Measurements from ENCODE around the gene ATF3. TPM values are rescaled to one million over a fixed set of nuclear protein-coding genes. Genes with fewer than 3 reads are reported as not detected.

The ATF3 gene
- total RNA-seq, 1 donor from 2014 or later: 21.1 TPM

DNA sequence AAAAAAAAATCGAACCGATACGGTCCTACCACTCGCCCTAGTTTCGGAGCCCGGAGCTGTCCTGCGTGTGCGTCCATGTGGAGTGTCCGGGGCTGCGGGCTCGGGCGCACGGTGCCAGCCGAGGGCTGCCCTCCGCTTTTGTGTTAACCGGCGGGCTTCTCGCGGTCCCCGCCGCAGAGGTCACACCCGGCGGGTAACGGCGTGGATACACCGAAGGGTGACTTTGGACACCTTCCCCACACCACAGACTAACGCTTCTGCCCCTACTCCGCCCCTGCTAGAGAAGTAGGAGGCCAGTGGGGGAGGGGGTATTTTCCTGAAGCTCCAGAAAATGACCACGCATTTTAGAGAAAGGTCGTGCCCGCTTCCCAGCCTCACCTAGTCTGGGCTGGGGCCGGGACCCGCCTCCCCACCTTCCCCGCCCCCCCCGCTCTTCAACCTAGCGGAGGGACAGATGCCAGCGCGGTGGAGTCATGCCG, 609 bp upstream of the ATF3 start:
- DNase-seq (ENCODE audit: extremely low read depth, low read depth, low spot score): no peak

- DNase-seq (ENCODE audit: extremely low read depth, low read depth, low spot score): no peak
These were observed 569 bp downstream of the ATF3 start for GRCh38 chr1:212608959-212609700.

GRCh38 chr1:212609701-212610574, 1.4 kb downstream of the ATF3 start:
- no peak for DNase-seq (ENCODE audit: extremely low read depth, low read depth, low spot score)

- DNase-seq (ENCODE audit: extremely low read depth, low read depth, low spot score): no peak
These were observed 2.0 kb downstream of the ATF3 start for GRCh38 chr1:212610575-212610967.

GRCh38 chr1:212611000-212611948, 2.7 kb downstream of the ATF3 start:
- no peak for DNase-seq (ENCODE audit: extremely low read depth, low read depth, low spot score)

- DNase-seq (ENCODE audit: extremely low read depth, low read depth, low spot score): no peak
These were observed 3.7 kb downstream of the ATF3 start for GRCh38 chr1:212612041-212612961.

- DNase-seq (ENCODE audit: extremely low read depth, low read depth, low spot score): no peak
These were observed 5.1 kb downstream of the ATF3 start for GRCh38 chr1:212613440-212614335.

DNA sequence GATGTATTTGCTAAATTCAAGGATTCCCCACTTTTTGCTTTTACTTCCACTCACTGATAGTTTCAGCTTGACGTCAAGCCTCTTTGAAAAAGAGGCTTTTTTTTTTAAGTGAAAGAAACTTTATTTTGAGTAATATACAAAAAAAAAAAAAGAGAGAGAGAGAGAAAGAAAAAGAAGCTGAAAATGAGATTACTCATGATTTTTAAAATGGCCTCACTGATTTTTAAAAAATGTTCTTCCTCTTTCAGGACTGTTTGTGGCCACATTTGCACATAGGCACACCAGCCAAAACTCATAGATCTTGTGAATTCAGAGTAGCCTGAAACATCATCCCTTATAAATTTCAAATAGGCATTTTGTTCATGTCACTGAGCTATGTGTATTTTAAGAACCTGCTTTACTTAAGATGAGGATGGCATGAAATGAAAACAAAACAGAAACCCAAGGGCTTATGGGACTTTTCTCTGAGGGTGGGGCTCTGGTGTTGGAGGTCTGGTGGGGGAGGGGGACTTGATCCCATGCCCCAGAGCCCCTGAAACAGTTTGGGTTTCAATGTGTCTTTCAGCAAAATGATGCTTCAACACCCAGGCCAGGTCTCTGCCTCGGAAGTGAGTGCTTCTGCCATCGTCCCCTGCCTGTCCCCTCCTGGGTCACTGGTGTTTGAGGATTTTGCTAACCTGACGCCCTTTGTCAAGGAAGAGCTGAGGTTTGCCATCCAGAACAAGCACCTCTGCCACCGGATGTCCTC, 6.1 kb downstream of the ATF3 start:
- no peak for DNase-seq (ENCODE audit: extremely low read depth, low read depth, low spot score)

- DNase-seq (ENCODE audit: extremely low read depth, low read depth, low spot score): no peak
These were observed 6.6 kb downstream of the ATF3 start for GRCh38 chr1:212615201-212615470.

DNA sequence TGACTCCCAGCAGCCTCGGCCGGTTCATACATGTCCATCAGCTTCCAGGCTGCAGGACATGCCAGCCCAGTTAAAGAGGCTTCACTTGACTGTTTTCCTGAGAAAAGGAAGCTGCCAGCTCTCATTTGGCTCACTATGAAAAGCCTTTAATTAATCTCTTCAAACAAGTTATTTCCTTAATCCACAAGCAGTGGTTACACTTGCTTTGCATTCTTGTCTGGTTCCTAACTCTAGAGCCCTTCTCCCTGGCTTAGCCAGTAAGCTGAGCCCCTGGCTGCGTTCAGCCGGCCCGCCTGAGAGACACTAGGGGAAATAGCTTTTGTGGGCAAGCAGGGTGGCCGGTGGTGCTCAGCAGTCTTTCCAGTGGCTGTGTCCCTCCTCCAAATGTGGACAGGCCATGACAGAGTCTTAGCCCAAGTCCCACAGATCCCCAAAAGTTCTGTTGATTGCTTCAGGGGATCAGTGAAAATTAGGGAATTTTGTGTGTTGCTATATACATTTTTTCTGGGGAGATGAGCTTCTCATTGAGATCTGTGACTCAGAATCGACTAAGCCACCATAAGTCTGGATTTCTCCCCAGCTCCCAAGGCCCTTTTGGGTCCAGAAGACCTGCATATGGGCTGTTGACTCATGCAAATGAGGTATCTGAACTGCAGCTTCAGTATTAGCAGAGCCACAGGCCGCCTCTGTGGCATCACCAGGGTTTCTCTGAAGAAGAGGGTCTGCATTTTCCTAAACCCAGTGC, 10.1 kb downstream of the ATF3 start:
- no peak for DNase-seq (ENCODE audit: extremely low read depth, low read depth, low spot score)

DNA sequence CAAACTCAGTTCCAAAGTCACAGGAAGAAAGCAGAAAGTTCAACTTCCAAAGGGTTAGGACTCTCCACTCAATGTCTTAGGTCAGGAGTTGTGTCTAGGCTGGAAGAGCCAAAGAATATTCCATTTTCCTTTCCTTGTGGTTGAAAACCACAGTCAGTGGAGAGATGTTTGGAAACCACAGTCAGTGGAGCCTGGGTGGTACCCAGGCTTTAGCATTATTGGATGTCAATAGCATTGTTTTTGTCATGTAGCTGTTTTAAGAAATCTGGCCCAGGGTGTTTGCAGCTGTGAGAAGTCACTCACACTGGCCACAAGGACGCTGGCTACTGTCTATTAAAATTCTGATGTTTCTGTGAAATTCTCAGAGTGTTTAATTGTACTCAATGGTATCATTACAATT, 11.7 kb downstream of the ATF3 start:
- no peak for DNase-seq (ENCODE audit: extremely low read depth, low read depth, low spot score)

DNA sequence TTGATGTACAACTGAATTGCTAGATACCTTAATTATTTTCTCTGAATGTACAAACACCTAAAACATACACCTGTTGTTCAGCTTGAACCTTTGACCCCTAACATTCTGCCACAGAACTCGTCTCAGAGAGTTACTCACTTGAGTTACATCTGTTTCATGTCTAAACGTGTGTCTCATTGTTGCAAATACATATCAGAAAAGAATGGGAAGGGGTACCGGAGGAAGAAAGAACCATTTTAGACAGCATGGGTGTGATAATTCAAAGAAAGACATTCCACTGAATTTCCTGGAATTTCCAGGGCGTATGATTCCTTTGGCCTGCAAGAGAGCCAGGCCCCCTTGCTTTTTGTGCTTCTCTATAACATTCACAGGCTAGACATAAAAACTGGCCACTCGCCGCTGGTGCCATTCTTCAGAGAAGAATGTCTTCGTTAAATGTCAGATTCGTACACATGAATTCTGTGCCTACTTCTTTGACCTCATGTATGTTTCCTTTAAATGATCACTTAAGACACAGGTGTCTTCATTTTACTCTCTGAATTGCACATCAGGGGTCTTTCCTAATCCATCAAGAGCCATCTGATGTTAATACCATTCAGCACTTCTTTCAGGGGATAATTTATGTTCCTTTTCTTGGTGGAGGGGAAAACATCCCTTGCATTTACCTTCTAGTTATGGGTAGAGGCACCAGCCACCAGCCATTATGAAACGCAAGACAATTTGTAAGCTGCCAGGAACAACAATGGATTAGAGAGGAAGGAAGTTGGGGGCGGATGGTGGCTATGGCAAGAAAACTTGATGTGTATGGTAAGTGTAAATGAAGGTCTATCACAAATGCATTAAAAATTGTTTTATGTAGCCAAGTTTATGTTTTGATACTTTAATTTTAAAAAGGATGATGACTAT, 12.7 kb downstream of the ATF3 start:
- DNase-seq (ENCODE audit: extremely low read depth, low read depth, low spot score): no peak

GRCh38 chr1:212621949-212622305, 13.4 kb downstream of the ATF3 start:
- no peak for DNase-seq (ENCODE audit: extremely low read depth, low read depth, low spot score)

- no peak for DNase-seq (ENCODE audit: extremely low read depth, low read depth, low spot score)
These were observed 13.9 kb downstream of the ATF3 start for GRCh38 chr1:212622467-212622866.

DNA sequence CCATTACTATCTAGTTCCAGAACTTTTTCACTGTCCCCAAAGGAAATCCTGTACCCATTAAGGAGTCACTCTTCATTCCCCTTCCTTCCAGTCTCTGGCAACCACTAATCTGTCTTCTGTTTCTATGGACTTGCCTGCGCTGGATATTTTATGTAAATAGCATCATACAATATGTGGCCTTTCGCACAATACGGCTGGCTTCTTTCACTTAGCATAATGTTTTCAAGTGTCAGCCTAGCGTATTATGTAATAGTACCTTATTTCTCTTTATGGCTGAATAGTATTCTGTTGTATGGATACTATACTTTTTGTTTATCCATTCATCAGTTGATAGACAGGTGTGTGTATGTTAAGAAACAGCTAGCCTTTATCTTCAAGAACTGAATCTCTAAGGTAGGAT, 14.3 kb downstream of the ATF3 start:
- no peak for DNase-seq (ENCODE audit: extremely low read depth, low read depth, low spot score)

DNA sequence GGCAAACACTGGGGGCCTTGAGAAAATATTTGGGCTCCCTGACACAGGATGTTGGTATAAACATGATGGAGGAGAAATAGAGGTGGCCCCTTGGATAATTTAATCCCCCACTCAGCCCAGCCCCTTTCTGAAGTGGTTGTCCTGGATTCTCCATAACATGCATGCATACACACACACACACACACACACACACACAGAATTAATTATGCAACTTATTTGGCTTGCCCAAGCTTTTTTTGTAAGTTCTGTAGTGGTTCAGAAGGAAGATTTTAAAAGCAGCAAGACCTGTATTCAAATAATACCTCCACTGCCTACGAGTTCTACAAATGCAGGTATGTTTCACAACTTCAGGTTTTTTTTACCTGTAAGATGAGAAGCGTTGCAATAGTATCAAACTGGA, 15.0 kb downstream of the ATF3 start:
- DNase-seq (ENCODE audit: extremely low read depth, low read depth, low spot score): no peak
